ENCODE results near the gene SCFD2. TPM values are rescaled to one million over a fixed set of nuclear protein-coding genes. Genes with fewer than 3 reads are reported as not detected.
A peak's percentile ranks its signal among the peaks of the same experiment; 100 is the strongest.

SCFD2 gene
- polyA plus RNA-seq, 3 donors = 5.4 to 9.4 (median 6.7) TPM

- no peak overlapping the region for H3K27ac ChIP-seq (ENCODE audit: low read depth in 1 of 2, low read length in 2 of 2)
- H3K27me3 ChIP-seq (ENCODE audit: control insufficient read depth in 2 of 2, insufficient read depth in 2 of 2, low read length in 2 of 2) = no peaks in the 10 kb centered on the region
- no peak overlapping the region for H3K9ac ChIP-seq (ENCODE audit: insufficient read depth, low read length, poor library complexity, severe bottlenecking)
- no peaks in the 10 kb centered on the region for H3K36me3 ChIP-seq (replicated peaks in 1 of 2; ENCODE audit: control insufficient read depth in 1 of 2, insufficient read depth in 2 of 2, low read length in 2 of 2)
- Mint-ChIP-seq H3K4me1 (peaks cover 4% of the 10 kb centered on the region), H3K27ac (no peak overlapping the region), H3K36me3 (no peaks in the 10 kb centered on the region), H3K9me3 (peaks cover 0 to 1% (median 0%) of the 10 kb centered on the region in 7 donors), H3K4me3 (no peak overlapping the region), H3K27me3 (ENCODE audit: low read depth in 3 of 3) (peaks cover 0 to 3% (median 0%) of the 10 kb centered on the region in 3 donors)
- H3K9me3 ChIP-seq (replicated peaks in 1 of 2; ENCODE audit: control insufficient read depth in 1 of 2, insufficient read depth in 1 of 2, low read length in 2 of 2) = no peaks in the 10 kb centered on the region
- no peak overlapping the region for H3K4me2 ChIP-seq (replicated peaks; ENCODE audit: extremely low read depth, low read length, poor library complexity, severe bottlenecking)
- no peak for TF ChIP-seq CTCF (IDR thresholded peaks at IDR 0.05)
- WGBS (ENCODE audit: insufficient coverage) = no CpG with 5 or more reads among the region's 2 CpGs
- H3K4me3 ChIP-seq (replicated peaks in 1 of 3; ENCODE audit: low read depth in 2 of 3, low read length in 3 of 3) = no peak overlapping the region
- no peak for DNase-seq
- H4K20me1 ChIP-seq (ENCODE audit: insufficient read depth, low read length) = no peaks in the 10 kb centered on the region
- intact Hi-C loops (cut with micrococcal nuclease) = no loop called here
- H3K4me1 ChIP-seq (ENCODE audit: control insufficient read depth in 1 of 2, insufficient read depth in 2 of 2, low read length in 2 of 2) = no peaks in the 10 kb centered on the region
- H3K79me2 ChIP-seq (ENCODE audit: insufficient read depth, low read length) = no peaks in the 10 kb centered on the region
- H2AFZ ChIP-seq (ENCODE audit: insufficient read depth, low read depth, low read length, poor library complexity, severe bottlenecking) = no peak overlapping the region
Measured at GRCh38 chr4:53044651-53044960, 321.3 kb downstream of the SCFD2 start.

DNA sequence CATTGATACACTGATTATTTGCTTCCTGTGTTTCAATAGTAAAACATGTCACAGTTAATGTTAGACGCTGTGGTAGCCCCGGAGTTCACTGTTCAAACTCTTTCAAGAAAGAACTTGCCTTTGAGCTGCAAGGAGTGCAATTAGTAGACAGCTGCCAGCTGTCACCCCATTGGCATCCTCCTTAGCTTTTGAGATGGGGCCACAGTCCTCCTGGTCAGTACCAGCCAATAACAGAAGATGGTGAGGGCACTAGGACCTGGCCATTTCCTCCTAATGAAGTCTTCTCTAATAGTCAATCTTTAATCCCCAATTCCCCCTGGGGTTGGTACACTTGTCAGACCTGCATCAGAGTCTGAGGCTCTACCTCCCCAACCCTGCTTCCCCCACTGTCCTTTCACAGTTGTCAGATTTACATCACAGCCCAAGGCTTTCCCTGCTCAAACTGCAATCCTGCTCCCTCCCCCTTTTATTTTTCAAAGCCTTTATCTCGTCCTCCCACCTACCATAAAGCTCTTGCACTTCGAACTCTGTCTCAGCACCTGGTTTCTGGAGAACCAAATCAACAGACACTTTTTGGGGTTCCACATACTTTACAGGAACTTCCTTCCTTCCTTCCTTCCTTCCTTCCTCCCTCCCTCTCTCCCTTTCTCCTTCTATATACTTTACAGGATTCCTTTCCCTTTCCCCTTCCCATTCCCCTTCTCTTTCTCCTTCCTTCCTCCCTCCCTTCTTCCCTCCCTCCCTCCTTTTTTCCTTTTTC is 321.8 kb downstream of the SCFD2 start:
- no peak for TF ChIP-seq CTCF (IDR thresholded peaks at IDR 0.05)
- Histone ChIP-seq H3K79me2 (ENCODE audit: insufficient read depth, low read length) (no peaks in the 10 kb centered on the region), H3K27ac (ENCODE audit: low read depth in 1 of 2, low read length in 2 of 2) (no peak overlapping the region), H3K9me3 (replicated peaks in 1 of 2; ENCODE audit: control insufficient read depth in 1 of 2, insufficient read depth in 1 of 2, low read length in 2 of 2) (no peaks in the 10 kb centered on the region), H3K9ac (ENCODE audit: insufficient read depth, low read length, poor library complexity, severe bottlenecking) (no peak overlapping the region), H3K27me3 (ENCODE audit: control insufficient read depth in 2 of 2, insufficient read depth in 2 of 2, low read length in 2 of 2) (no peaks in the 10 kb centered on the region), H3K4me2 (replicated peaks; ENCODE audit: extremely low read depth, low read length, poor library complexity, severe bottlenecking) (no peak overlapping the region), H2AFZ (ENCODE audit: insufficient read depth, low read depth, low read length, poor library complexity, severe bottlenecking) (no peak overlapping the region), H3K4me1 (ENCODE audit: control insufficient read depth in 1 of 2, insufficient read depth in 2 of 2, low read length in 2 of 2) (no peaks in the 10 kb centered on the region), H4K20me1 (ENCODE audit: insufficient read depth, low read length) (no peaks in the 10 kb centered on the region), H3K4me3 (replicated peaks in 1 of 3; ENCODE audit: low read depth in 2 of 3, low read length in 3 of 3) (no peak overlapping the region), H3K36me3 (replicated peaks in 1 of 2; ENCODE audit: control insufficient read depth in 1 of 2, insufficient read depth in 2 of 2, low read length in 2 of 2) (no peaks in the 10 kb centered on the region)
- H3K9me3 Mint-ChIP-seq = peaks cover 0 to 1% (median 0%) of the 10 kb centered on the region in 7 donors
- intact Hi-C loops (cut with micrococcal nuclease) = no loop called here
- H3K27me3 Mint-ChIP-seq (ENCODE audit: low read depth in 3 of 3) = peaks cover 0 to 3% (median 0%) of the 10 kb centered on the region in 3 donors
- H3K36me3 Mint-ChIP-seq = no peaks in the 10 kb centered on the region
- no peak overlapping the region for H3K4me3 Mint-ChIP-seq
- peak overlapping the region in 1 of 7 donors; percentile 55 for H3K27ac Mint-ChIP-seq
- DNase-seq = no peak
- 98% methylated on average over 4 of the region's 4 CpGs for WGBS (ENCODE audit: insufficient coverage)
- H3K4me1 Mint-ChIP-seq = peaks cover 7% of the 10 kb centered on the region
